HT1080 (cell line): ENCODE results near the gene PRICKLE1. TPM values are rescaled to one million over a fixed set of nuclear protein-coding genes. Genes with fewer than 3 reads are reported as not detected.

Experiments
- DNase-seq: peaks from one replicate; pipeline ENCODE4 v3.0.0-alpha.2; 2015; ENCODE audit warnings: low read depth
- total RNA-seq: library from RNA; depleted of rRNA; stranded (reverse); fragments of >200 nt; shearing (Covaris generic); gene quantifications from 2 replicates; pipeline ENCODE4 v1.2.3, GENCODE V29; 2014

Gene PRICKLE1
- total RNA-seq, 1 experiment from 2014 or later, result 8.6 TPM

GRCh38 chr12:42588524-42589464 is 752 bp downstream of the PRICKLE1 start:
- peak; percentile 28 for DNase-seq

- DNase-seq, result no peak
Measured at GRCh38 chr12:42587601-42588523, 1.7 kb downstream of the PRICKLE1 start.

- no peak for DNase-seq
Measured at GRCh38 chr12:42586268-42586667, 3.3 kb downstream of the PRICKLE1 start.

- no peak for DNase-seq
Measured at GRCh38 chr12:42585841-42586216, 3.7 kb downstream of the PRICKLE1 start.

DNA sequence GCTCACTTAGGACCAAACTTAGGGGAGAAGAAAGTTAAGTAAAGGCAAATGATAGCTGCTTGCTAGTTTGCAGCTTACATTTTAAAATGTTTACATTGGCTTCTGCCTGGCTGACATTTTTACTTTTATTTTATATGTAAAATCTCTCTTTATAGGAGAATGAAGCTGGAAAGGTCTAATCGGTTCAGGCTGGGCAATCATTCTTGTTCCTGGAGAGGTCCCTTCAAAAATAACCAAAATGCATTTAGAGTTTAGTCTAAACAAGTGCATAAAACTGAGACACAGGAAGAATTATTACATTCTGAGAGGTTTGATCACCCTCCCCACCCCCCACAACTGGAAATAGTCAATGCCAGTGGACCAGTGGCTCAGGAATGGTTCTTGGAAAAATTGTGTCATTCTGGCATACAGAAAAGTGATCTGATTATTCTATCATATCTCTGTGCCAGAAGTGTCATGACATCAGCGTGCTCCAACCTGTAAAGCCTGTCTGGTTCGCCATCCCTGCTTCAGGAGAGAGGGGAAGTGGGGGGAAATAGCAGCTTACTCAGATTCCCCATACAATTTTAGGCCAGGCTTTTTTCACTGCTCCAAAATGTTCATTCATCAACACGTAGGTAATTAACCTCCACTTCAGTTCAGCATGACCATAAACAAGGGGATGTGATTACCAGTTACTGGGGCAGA is 4.2 kb downstream of the PRICKLE1 start:
- no peak for DNase-seq

DNA sequence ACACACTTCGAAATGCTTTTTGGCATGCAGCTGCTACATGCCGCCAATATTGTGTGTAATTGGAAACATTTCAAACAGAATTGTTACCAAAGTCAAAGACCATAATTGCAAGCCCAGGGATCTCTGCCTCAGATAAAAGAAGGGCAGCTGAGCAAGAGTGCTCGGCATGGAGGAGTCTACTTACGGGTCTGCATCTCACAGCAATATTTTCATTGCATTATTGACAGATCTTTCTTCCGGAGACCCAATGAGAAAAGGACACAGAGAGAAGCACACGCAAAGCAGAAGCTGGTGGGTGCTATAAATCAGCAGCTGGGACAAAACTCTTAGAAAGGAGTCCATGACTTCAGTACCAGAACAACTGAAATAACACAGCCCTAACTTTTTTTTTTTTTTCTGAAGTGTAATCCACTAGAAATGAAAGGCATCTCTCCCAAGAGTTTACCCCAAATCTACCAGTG is 4.9 kb downstream of the PRICKLE1 start:
- DNase-seq, result no peak

DNA sequence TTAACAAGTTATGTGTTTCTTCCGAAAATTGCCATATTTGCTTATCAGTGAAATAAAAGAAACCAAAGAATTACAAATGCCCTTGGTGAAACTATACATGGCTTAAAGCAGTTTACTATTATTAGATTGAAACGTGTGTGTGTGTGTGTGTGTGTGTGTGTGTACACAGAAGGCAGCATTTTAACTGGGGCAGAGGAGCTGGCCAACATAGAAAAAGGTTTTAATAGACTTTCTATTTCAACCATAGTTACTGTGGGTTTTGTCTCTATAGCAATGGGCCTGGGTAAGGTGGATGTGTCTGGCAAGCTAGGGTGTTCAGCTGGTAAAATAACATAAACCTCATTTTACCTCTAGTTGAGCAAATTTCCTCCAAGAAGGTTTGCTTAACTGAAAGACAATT is 6.5 kb downstream of the PRICKLE1 start:
- no peak for DNase-seq

DNA sequence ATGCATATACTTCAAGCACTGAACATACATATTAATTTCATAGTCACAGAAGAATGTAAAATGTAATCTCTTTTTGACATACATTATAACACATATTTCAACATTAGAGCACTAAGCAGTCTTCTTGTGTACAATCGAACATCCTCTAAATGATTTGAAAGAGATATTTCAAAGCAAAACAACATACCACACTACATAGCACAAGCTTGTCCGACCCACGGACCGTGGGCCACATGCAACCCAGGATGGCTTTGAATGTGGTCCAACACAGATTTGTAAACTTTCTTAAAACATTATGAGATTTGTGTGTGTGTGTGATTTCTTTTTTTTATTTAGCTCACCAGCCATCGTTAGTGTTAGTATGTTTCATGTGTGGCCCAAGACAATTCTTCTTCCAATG is 7.0 kb downstream of the PRICKLE1 start:
- DNase-seq, result no peak

- DNase-seq, result no peak
Measured at GRCh38 chr12:42582050-42582449, 7.5 kb downstream of the PRICKLE1 start.

DNA sequence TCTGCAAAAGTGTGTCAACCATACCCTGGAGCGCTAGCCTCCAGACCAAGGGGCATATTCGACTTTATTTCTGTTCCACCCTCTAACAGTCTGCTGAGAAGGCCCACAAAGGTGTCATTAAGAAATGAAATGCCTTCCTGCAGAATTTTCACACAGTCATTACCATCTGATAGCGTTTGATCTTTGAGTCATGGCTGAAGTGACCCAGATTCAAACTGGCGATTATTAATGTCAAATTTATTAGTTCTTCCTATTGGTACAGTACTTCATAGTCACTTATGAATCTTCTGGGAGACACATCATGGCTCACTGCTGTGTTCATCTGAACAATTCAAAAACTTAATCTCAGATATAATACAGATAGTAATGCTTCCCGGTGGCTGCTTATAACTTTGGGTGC is 13.2 kb downstream of the PRICKLE1 start:
- no peak for DNase-seq

GRCh38 chr12:42575717-42576116 is 13.8 kb downstream of the PRICKLE1 start:
- DNase-seq, result no peak

- no peak for DNase-seq
Measured at GRCh38 chr12:42574851-42575266, 14.7 kb downstream of the PRICKLE1 start.

- DNase-seq, result no peak
Measured at GRCh38 chr12:42571327-42572009, 18.1 kb downstream of the PRICKLE1 start.

DNA sequence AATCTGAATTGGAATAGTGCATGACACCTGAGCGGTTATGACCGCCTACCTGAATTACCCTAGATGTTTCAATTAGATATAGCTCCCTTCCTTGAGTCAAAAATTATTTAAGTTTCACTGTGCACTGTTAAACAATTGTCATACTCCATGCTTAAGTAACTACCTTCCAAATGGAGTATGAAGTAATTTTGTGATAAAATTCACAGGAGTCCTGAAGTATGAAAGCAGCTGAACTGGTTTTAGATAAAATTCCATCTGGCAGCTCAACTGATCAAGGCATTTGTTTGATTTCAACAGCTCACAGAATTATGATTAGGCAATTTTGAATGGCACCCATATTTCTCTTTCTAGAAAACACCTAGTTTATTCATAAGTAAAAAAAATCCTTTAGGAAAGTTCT is 19.5 kb downstream of the PRICKLE1 start:
- no peak for DNase-seq

DNA sequence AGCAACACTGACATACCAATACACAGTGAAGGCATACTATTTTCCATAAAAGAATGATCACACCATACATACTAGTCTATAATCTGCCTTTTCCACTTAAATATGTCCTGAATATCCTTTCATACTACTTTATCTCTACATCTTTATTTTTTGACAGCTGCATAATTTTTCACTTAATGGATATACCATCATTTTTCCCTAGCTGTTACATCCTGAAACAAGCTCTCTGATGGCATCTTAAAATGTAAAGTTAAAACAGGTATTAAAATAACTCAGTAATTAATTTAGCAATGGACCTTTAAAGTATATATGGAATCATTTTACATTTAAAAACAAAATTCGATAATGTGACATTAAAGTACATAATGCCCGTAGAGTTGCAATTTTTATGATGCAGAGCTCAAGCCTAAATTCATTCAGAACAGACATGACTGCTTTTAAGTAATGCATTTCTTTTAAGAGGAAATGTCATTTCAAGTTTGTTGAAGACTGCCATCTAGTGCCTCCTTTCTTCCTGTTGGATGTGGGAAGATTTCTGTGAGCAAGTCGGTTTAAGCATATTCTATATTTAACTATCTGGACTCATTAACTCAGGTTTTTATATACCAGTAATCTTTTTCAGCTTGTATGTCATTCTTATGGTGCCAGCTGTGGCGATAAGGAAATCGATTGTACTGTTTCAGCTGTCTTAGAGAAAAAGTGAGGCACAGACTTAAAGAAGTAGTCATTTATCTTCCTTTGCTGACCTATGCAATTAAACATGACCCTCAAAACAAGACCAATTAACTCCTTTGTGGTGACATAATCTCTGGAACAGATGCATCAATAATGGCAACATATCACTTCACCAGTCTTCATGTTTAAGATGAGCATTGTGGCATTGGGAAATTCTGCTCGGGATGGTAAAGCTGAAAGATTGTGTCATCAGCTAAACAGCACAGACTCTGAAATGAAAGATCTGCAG is 20.3 kb downstream of the PRICKLE1 start:
- peak; percentile 60 for DNase-seq

- DNase-seq, result no peak
Measured at GRCh38 chr12:42565633-42566032, 23.9 kb downstream of the PRICKLE1 start.

DNA sequence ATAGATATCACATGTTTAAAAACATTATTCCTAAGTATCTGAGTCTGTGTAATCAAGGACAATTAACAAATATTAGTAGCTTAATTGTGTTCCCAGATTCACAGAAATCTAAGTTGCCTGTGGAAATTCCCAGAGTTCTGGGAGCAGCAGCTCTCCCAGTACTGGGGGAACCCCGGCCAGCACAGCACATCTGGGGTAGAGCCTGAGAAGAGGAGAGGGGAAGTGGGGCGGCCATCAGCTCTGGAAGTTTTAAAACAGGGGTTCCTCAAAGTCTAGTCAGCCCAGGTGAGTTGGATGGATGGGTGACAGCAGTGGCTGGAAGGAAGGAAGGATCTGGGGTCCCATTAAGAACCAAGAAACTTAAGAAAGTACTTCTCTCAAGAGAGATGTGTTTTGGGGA is 24.6 kb downstream of the PRICKLE1 start:
- DNase-seq, result no peak

- no peak for DNase-seq
Measured at GRCh38 chr12:42564556-42564955, 25.0 kb downstream of the PRICKLE1 start.

- no peak for DNase-seq
Measured at GRCh38 chr12:42560977-42561376, 28.6 kb downstream of the PRICKLE1 start.
